ENCODE measurements around the gene TARS2.

GRCh38 chr1:150466964-150467363 lies 20.3 kb upstream of the TARS2 start:
- TF ChIP-seq POLR2A (IDR thresholded peaks at IDR 0.05): no peak
- no peak for TF ChIP-seq CTCF (IDR thresholded peaks at IDR 0.05)

Measured in testis (tissue), 2 donors.